ENCODE data around the gene RHEBL1.

RHEBL1 gene

DNA sequence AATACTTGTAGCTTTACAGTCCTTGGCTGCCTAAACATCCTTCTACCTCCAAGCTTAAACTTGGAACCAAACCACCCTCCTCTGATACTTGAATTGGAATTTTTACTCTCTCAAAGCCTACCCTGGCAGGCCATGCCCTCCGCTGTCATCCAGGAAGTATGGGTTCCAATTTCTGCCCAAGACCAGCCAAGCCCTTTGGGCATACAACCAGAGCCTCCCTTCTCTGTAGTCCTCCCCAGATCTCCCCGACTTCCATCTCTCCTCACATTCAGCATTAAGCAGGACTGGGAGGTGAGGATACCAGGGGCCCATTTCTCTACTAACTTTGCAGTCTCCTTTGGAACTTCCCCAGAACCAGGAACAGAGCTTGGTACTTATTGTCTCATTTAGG is 25.2 kb upstream of the RHEBL1 start:
- no peak for DNase-seq (ENCODE audit: extremely low read depth, insufficient read length)
- TF ChIP-seq, protein P1, sequence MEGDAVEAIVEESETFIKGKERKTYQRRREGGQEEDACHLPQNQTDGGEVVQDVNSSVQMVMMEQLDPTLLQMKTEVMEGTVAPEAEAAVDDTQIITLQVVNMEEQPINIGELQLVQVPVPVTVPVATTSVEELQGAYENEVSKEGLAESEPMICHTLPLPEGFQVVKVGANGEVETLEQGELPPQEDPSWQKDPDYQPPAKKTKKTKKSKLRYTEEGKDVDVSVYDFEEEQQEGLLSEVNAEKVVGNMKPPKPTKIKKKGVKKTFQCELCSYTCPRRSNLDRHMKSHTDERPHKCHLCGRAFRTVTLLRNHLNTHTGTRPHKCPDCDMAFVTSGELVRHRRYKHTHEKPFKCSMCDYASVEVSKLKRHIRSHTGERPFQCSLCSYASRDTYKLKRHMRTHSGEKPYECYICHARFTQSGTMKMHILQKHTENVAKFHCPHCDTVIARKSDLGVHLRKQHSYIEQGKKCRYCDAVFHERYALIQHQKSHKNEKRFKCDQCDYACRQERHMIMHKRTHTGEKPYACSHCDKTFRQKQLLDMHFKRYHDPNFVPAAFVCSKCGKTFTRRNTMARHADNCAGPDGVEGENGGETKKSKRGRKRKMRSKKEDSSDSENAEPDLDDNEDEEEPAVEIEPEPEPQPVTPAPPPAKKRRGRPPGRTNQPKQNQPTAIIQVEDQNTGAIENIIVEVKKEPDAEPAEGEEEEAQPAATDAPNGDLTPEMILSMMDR (IDR thresholded peaks at IDR 0.05; ENCODE audit: insufficient read depth, low read length, poor library complexity, severe bottlenecking), result no peak
- Histone ChIP-seq H3K27me3 (replicated peaks; ENCODE audit: control insufficient read depth, insufficient read depth, low read length) (no peaks in the 10 kb centered on the region; the same call in 1 of the 2 replicates), H3K36me3 (ENCODE audit: control insufficient read depth, insufficient read depth, low read length) (peaks cover 7% of the 10 kb centered on the region), H3K4me3 (replicated peaks; ENCODE audit: low read depth, low read length) (no peak overlapping the region)

- Histone ChIP-seq H3K36me3 (ENCODE audit: control insufficient read depth, insufficient read depth, low read length) (peaks cover 7% of the 10 kb centered on the region), H3K27me3 (replicated peaks; ENCODE audit: control insufficient read depth, insufficient read depth, low read length) (no peaks in the 10 kb centered on the region; the same call in 1 of the 2 replicates), H3K4me3 (replicated peaks; ENCODE audit: low read depth, low read length) (no peak within 1 kb of the TSS)
- no peak for DNase-seq (ENCODE audit: extremely low read depth, insufficient read length)
- TF ChIP-seq, protein P1 (IDR thresholded peaks at IDR 0.05; ENCODE audit: insufficient read depth, low read length, poor library complexity, severe bottlenecking), result no peak
Measured at GRCh38 chr12:49094160-49094974, 24.6 kb upstream of the RHEBL1 start, which contains the start of gene DHH. TSS of gene DHH (minus strand) at chr12:49094801. CDS start at chr12:49094512, 289 bp downstream.

DNA sequence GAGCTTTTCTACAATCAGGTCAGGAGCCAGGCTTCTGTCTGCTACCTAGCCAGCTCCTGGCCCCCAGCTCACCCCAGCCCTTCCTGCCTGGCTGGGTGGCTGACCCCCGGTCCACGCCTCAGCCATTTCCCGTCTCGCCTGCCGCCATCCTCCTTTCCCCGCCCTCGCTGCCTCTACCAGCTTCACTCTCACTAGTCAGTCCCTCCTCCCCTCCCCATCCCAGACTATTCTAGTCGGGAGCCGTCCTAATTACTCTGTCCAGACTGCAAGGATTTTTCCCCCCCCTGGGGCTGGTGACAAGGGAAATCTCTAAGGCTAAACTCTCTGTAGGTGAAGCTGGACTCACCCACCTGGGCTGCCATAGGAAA is 24.0 kb upstream of the RHEBL1 start:
- DNase-seq (ENCODE audit: extremely low read depth, insufficient read length), result no peak
- Histone ChIP-seq H3K36me3 (ENCODE audit: control insufficient read depth, insufficient read depth, low read length) (peaks cover 7% of the 10 kb centered on the region), H3K27me3 (replicated peaks; ENCODE audit: control insufficient read depth, insufficient read depth, low read length) (peaks cover 1% of the 10 kb centered on the region; the same call in 1 of the 2 replicates), H3K4me3 (replicated peaks; ENCODE audit: low read depth, low read length) (no peak overlapping the region)
- TF ChIP-seq, protein P1 (IDR thresholded peaks at IDR 0.05; ENCODE audit: insufficient read depth, low read length, poor library complexity, severe bottlenecking), result no peak

DNA sequence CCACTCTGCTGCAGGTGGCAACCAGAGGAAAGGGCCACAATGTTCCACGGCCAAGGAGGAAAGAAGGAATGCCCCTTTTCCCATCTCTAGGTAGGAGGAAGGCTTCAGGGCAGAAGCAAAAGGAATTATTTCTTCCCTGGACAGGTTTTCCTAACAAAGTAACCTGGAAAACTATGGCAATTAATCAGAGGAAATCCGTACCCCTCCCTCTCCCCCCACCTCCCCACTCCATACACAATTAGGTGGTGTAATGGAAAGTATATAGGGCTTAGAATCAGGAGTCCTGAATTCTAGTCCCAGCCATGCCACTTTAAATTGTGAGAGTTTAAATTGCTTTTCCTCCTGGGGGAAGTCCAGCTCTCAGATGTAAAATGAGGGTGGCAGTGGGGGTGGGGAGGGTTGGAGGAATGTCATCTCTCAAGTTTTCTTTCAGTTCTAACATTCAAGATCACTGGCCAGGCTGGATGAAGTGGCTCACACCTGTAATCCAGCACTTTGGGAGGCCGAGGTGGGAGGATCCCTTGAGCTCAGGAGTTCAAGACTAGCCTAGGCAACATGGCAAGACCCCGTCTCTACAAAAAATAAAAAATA is 23.1 kb upstream of the RHEBL1 start:
- Histone ChIP-seq H3K36me3 (ENCODE audit: control insufficient read depth, insufficient read depth, low read length) (peaks cover 6% of the 10 kb centered on the region), H3K27me3 (replicated peaks; ENCODE audit: control insufficient read depth, insufficient read depth, low read length) (peaks cover 1% of the 10 kb centered on the region; the same call in 1 of the 2 replicates), H3K4me3 (replicated peaks; ENCODE audit: low read depth, low read length) (no peak overlapping the region)
- TF ChIP-seq, protein P1 (IDR thresholded peaks at IDR 0.05; ENCODE audit: insufficient read depth, low read length, poor library complexity, severe bottlenecking), result no peak
- DNase-seq (ENCODE audit: extremely low read depth, insufficient read length), result no peak

GRCh38 chr12:49092086-49092815 is 22.5 kb upstream of the RHEBL1 start:
- DNase-seq (ENCODE audit: extremely low read depth, insufficient read length), result peak; percentile 34
- peaks cover 1% of the 10 kb centered on the region; the same call in 1 of the 2 replicates for H3K27me3 ChIP-seq (replicated peaks; ENCODE audit: control insufficient read depth, insufficient read depth, low read length)
- H3K36me3 ChIP-seq (ENCODE audit: control insufficient read depth, insufficient read depth, low read length), result peaks cover under 1% of the 10 kb centered on the region
- 0 out of 2 replicates have a peak overlapping the region, but pooled peaks have one; percentile 5 for H3K4me3 ChIP-seq (replicated peaks; ENCODE audit: low read depth, low read length)
- TF ChIP-seq, protein P1 (IDR thresholded peaks at IDR 0.05; ENCODE audit: insufficient read depth, low read length, poor library complexity, severe bottlenecking), result peak; percentile 77
